ENCODE measurements around the gene WDR5B. TPM values are rescaled to one million over a fixed set of nuclear protein-coding genes. Genes with fewer than 3 reads are reported as not detected.

WDR5B gene
- total and polyA plus RNA-seq, 3 experiments from 2014 or later = 1.6 to 4.8 (median 4.6) TPM

DNA sequence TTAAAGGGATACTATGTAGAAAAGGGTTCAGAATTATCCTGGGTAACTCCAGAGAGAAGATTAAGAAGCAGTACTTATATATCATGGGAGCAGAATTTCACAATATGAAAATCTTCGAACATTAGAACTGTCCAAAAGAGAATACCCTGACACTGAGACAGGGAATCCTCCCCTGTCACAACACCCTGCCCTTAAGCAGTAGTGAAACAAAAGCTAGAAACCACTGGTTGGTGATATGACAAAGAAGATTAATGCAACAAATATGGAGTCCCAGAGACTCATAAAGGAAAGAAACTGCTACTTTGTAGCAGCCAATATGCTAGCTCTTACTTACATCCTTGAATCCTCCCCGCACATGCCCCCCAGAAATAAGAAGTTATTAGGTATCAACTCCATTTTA, 51.4 kb downstream of the WDR5B start:
- Histone ChIP-seq H3K9me3 (ENCODE audit: low read length) (no peaks in the 10 kb centered on the region), H3K4me1 (ENCODE audit: insufficient read depth, low read length) (no peaks in the 10 kb centered on the region), H3K27me3 (ENCODE audit: insufficient read depth, low read length, poor library complexity, severe bottlenecking) (no peaks in the 10 kb centered on the region), H3K27ac (ENCODE audit: low read depth, low read length) (no peak overlapping the region), H3K36me3 (ENCODE audit: insufficient read depth, low read length) (peaks cover 14% of the 10 kb centered on the region), H3K4me3 (ENCODE audit: low read length) (no peak overlapping the region)
- POLR2A ChIA-PET = no interaction called here
- Mint-ChIP-seq H3K36me3 (peaks cover 3 to 73% (median 16%) of the 10 kb centered on the region in 3 donors), H3K9me3 (no peaks in the 10 kb centered on the region), H3K4me3 (no peak overlapping the region), H3K4me1 (no peaks in the 10 kb centered on the region), H3K27ac (no peak overlapping the region), H3K27me3 (no peaks in the 10 kb centered on the region)
- CTCF ChIA-PET = no interaction called here
- DNase-seq = no peak

Other genes with a start within 250 kb of the WDR5B start
- gene CASR, start 232.4 kb downstream of the WDR5B start, total RNA-seq = not detected
- gene CASR, start 232.4 kb downstream of the WDR5B start, polyA plus RNA-seq = not detected
- under 1 TPM in 1 of 2 experiments, not detected in 1; 0.31 TPM for gene CSTA, start 90.8 kb downstream of the WDR5B start, total RNA-seq
- gene CSTA, start 90.8 kb downstream of the WDR5B start, polyA plus RNA-seq = not detected
- 100 to 1,000 TPM; 140 to 175 TPM for gene MIX23, start 32.8 kb downstream of the WDR5B start, total RNA-seq
- 11.3 TPM for gene MIX23, start 32.8 kb downstream of the WDR5B start, polyA plus RNA-seq
- gene FAM162A, start 31.9 kb downstream of the WDR5B start, total RNA-seq = 10 to 100 TPM; 62.6 to 63.3 TPM
- gene FAM162A, start 31.9 kb downstream of the WDR5B start, polyA plus RNA-seq = 113 TPM
- gene KPNA1, start 98.9 kb upstream of the WDR5B start, total RNA-seq = 10 to 100 TPM; 58.6 to 60.4 TPM
- gene KPNA1, start 98.9 kb upstream of the WDR5B start, polyA plus RNA-seq = 49.1 TPM
- 10 to 100 TPM; 13.2 to 13.4 TPM for gene PARP9, start 148.2 kb upstream of the WDR5B start, total RNA-seq
- gene PARP9, start 148.2 kb upstream of the WDR5B start, polyA plus RNA-seq = 32.5 TPM
- gene DTX3L, start 148.3 kb upstream of the WDR5B start, total RNA-seq = 10 to 100 TPM; 22.9 to 24.3 TPM
- 31.2 TPM for gene DTX3L, start 148.3 kb upstream of the WDR5B start, polyA plus RNA-seq
- gene PARP15, start 161.6 kb upstream of the WDR5B start, total RNA-seq = 10 to 100 TPM; 12.7 to 13.9 TPM
- 8.5 TPM for gene PARP15, start 161.6 kb upstream of the WDR5B start, polyA plus RNA-seq